Spleen (tissue), 7 donors: ENCODE results near the gene ELFN2.

Experiments
- CTCF ChIP-seq, 11 experiments: fragments of 200-600 bp in 7 of 11; fragments of 450-650 bp in 4 of 11; sonication (generic) in 4 of 11; IDR thresholded peaks in 8 of 11; conservative IDR thresholded peaks in 3 of 11; 1 replicate in 7 of 11; 2 replicates in 4 of 11; pipeline versions ENCODE4 v1.4.0 to v1.8.0; 2016 to 2021; ENCODE audit warnings: antibody characterized with exemption in 11 of 11, inconsistent platforms in 4 of 11, mild to moderate bottlenecking in 1 of 11
- POLR2A ChIP-seq, 3 donors: fragments of 450-650 bp; IDR thresholded peaks; one replicate each; pipeline ENCODE4 v1.5.1; 2017; ENCODE audit warnings: antibody characterized with exemption in 3 of 3, mild to moderate bottlenecking in 1 of 3
- donor health status: DM: no; HTN: no; CAD: no; lungs with moderate emphysema.
- donor health status: DM: no; HTN: no; CAD: no.
- donor health status: DM: no; HTN: no; CAD: no.

- TF ChIP-seq CTCF (IDR thresholded peaks at IDR 0.05 in 8 of 11, conservative IDR thresholded peaks at IDR 0.05 in 3 of 11) (no peak), POLR2A (IDR thresholded peaks at IDR 0.05) (no peak)
Observed at GRCh38 chr22:37365950-37366349, 61.3 kb downstream of the ELFN2 start.
